ENCODE measurements around the gene ZNF654. TPM values are rescaled to one million over a fixed set of nuclear protein-coding genes. Genes with fewer than 3 reads are reported as not detected.

Gene ZNF654
- polyA plus RNA-seq, 1 donor from 2014 or later = 20.4 TPM

- no peak for TF ChIP-seq TAF1 (IDR thresholded peaks at IDR 0.05; ENCODE audit: low read depth)
- no peak for TF ChIP-seq REST (IDR thresholded peaks at IDR 0.05; ENCODE audit: borderline replicate concordance)
- no peak for TF ChIP-seq CTCF (IDR thresholded peaks at IDR 0.05; ENCODE audit: poor library complexity, severe bottlenecking)
- TF ChIP-seq SMC3 (conservative IDR thresholded peaks at IDR 0.05; ENCODE audit: poor library complexity) = no peak
- TF ChIP-seq EP300 (conservative IDR thresholded peaks at IDR 0.05; ENCODE audit: poor library complexity, severe bottlenecking) = no peak
- no peak for TF ChIP-seq MXI1 (conservative IDR thresholded peaks at IDR 0.05; ENCODE audit: poor library complexity, severe bottlenecking)
- no peak for TF ChIP-seq RAD21 (conservative IDR thresholded peaks at IDR 0.05)
- TF ChIP-seq POLR2AphosphoS5 (IDR thresholded peaks at IDR 0.05) = no peak
- TF ChIP-seq EZH2 (IDR thresholded peaks at IDR 0.05; ENCODE audit: borderline replicate concordance, insufficient read depth, low read length, poor library complexity, severe bottlenecking) = no peak
- Histone ChIP-seq H3K9me3 (ENCODE audit: low read length) (no peaks in the 10 kb centered on the region), H3K9ac (ENCODE audit: low read length) (no peak overlapping the region), H3K4me2 (ENCODE audit: low read length) (no peak overlapping the region), H2AFZ (ENCODE audit: low read depth, low read length) (no peak overlapping the region), H3K79me2 (replicated peaks; ENCODE audit: insufficient read depth, low read length) (no peaks in the 10 kb centered on the region), H3K27ac (ENCODE audit: low read length) (no peak overlapping the region), H3F3A (ENCODE audit: insufficient read depth, low read length, poor library complexity, severe bottlenecking) (no peaks in the 10 kb centered on the region), H3K4me3 (ENCODE audit: low read length) (no peak overlapping the region), H4K20me1 (ENCODE audit: insufficient read depth) (no peaks in the 10 kb centered on the region), H3K36me3 (ENCODE audit: insufficient read depth, low read length) (no peaks in the 10 kb centered on the region), H3K27me3 (ENCODE audit: insufficient read depth, low read depth, low read length) (no peaks in the 10 kb centered on the region), H3K9me2 (ENCODE audit: insufficient read depth, low read length) (no peaks in the 10 kb centered on the region)
Observed at GRCh38 chr3:88101142-88101541, 42.1 kb downstream of the ZNF654 start.

- Histone ChIP-seq H3K27ac (ENCODE audit: low read length) (no peak overlapping the region), H4K20me1 (ENCODE audit: insufficient read depth) (no peaks in the 10 kb centered on the region), H3K4me3 (ENCODE audit: low read length) (no peak overlapping the region), H3K27me3 (ENCODE audit: insufficient read depth, low read depth, low read length) (no peaks in the 10 kb centered on the region), H3K9me2 (ENCODE audit: insufficient read depth, low read length) (no peaks in the 10 kb centered on the region), H2AFZ (ENCODE audit: low read depth, low read length) (no peak overlapping the region), H3K36me3 (ENCODE audit: insufficient read depth, low read length) (no peaks in the 10 kb centered on the region), H3K79me2 (replicated peaks; ENCODE audit: insufficient read depth, low read length) (no peaks in the 10 kb centered on the region), H3K9me3 (ENCODE audit: low read length) (no peaks in the 10 kb centered on the region), H3K9ac (ENCODE audit: low read length) (no peak overlapping the region), H3F3A (ENCODE audit: insufficient read depth, low read length, poor library complexity, severe bottlenecking) (no peaks in the 10 kb centered on the region), H3K4me2 (ENCODE audit: low read length) (no peak overlapping the region)
- no peak for TF ChIP-seq POLR2AphosphoS5 (IDR thresholded peaks at IDR 0.05)
- TF ChIP-seq REST (IDR thresholded peaks at IDR 0.05; ENCODE audit: borderline replicate concordance) = no peak
- no peak for TF ChIP-seq EP300 (conservative IDR thresholded peaks at IDR 0.05; ENCODE audit: poor library complexity, severe bottlenecking)
- no peak for TF ChIP-seq SMC3 (conservative IDR thresholded peaks at IDR 0.05; ENCODE audit: poor library complexity)
- TF ChIP-seq RAD21 (conservative IDR thresholded peaks at IDR 0.05) = no peak
- TF ChIP-seq TAF1 (IDR thresholded peaks at IDR 0.05; ENCODE audit: low read depth) = no peak
- no peak for TF ChIP-seq MXI1 (conservative IDR thresholded peaks at IDR 0.05; ENCODE audit: poor library complexity, severe bottlenecking)
- no peak for TF ChIP-seq EZH2 (IDR thresholded peaks at IDR 0.05; ENCODE audit: borderline replicate concordance, insufficient read depth, low read length, poor library complexity, severe bottlenecking)
Observed at GRCh38 chr3:88105325-88105724, 46.3 kb downstream of the ZNF654 start.
